NCI-H345 (cell line): ENCODE data around the gene CRYAA.

Source experiments
- DNase-seq: peaks from one replicate; lab custom pipeline; 2025; lab: John Stamatoyannopoulos, UW

CRYAA gene

GRCh38 chr21:43203591-43203990 lies 34.8 kb downstream of the CRYAA start:
- DNase-seq, result no peak

GRCh38 chr21:43204638-43205037 lies 35.8 kb downstream of the CRYAA start:
- DNase-seq, result no peak

GRCh38 chr21:43206231-43207042 lies 37.6 kb downstream of the CRYAA start:
- DNase-seq, result no peak

- no peak for DNase-seq
Observed at GRCh38 chr21:43207043-43207315, 38.2 kb downstream of the CRYAA start.

- no peak for DNase-seq
Observed at GRCh38 chr21:43207868-43208267, 39.1 kb downstream of the CRYAA start.

- no peak for DNase-seq
Observed at GRCh38 chr21:43208561-43209332, 39.9 kb downstream of the CRYAA start.

GRCh38 chr21:43209575-43210453 lies 41.0 kb downstream of the CRYAA start:
- DNase-seq, result no peak

GRCh38 chr21:43210454-43211071 lies 41.8 kb downstream of the CRYAA start:
- no peak for DNase-seq

GRCh38 chr21:43211072-43211759 lies 42.4 kb downstream of the CRYAA start:
- no peak for DNase-seq

GRCh38 chr21:43211760-43212115 lies 42.9 kb downstream of the CRYAA start:
- no peak for DNase-seq
